Left hindlimb (tissue), 1 donor: ENCODE results near the gene ENKUR.

Experiments used
- DNase-seq: peaks from one replicate; pipeline ENCODE4 v3.0.0-alpha.2; 2018

The ENKUR gene, protein sequence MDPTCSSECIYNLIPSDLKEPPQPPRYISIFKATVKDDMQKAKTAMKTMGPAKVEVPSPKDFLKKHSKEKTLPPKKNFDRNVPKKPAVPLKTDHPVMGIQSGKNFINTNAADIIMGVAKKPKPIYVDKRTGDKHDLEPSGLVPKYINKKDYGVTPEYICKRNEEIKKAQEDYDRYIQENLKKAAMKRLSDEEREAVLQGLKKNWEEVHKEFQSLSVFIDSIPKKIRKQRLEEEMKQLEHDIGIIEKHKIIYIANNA

DNA sequence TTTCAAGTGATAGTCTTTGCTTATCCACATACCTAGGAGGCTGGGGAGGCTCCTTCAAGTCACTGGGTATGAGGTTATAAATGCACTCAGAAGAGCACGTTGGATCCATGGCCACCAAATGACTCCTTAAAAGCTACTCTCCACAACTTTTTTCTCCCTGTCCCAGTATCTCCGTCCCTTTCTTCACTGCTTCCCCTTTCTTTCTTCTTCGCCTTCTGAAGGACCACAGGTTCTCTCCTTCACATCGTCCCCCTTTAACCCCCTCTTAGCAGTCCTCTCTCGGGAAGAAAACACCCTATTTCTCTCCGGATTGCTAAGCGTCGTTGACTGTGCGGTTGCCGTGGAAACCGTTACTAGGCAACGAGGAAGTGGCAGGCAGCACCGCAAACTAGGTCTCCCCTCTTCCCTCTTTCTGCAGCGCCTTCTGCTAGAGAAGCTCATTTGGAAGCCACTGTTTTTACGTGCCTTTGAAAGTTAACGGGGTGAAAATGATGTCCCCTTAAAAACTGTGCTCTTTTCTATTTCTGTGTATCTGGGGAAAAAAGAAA lies at the start of gene ENKUR:
Gene ENKUR, minus strand, starts transcription at position 331 of the 548 bp plus-strand sequence. Its CDS starts 222 bp downstream, at position 109.
- peak; percentile 90 for DNase-seq

DNA sequence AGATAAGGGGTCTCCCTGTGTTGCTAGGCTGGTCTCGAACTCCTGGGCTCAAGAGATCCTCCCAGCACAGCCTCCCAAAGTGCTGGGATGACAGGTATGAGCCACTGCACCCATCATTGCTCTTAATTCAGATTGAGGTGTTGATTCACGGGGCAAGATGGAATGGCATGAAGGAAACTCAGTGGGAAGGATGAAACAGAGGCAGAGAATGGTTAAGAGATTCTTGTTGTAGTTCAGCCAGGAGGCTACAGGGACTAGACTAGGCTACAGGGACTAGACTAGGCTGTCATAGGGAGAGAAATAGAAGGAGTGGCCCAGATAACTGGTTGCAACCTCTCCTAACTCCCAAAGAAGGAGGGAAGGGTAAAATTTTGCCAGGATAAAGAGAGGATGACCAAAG lies 48.4 kb upstream of the ENKUR start:
- no peak for DNase-seq

DNA sequence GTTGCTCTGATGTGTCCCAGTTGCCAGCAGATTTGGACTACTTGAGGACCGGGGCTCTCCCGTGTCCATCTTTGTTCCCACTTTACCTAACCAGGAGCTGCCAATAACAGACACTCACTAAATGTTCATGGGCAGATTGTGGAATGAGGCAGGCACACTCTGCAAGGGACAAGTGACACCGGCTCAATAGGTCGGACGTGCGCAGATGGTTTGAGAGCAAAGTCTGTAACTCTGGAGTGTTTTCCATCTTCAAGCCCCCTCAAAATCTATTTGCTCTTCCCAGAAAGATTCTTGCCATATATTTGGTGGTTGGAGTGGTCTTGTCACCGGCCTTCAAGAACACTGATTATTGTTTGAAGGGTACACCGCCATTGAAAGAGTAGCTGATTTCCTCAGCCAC lies 47.7 kb upstream of the ENKUR start:
- no peak for DNase-seq

DNA sequence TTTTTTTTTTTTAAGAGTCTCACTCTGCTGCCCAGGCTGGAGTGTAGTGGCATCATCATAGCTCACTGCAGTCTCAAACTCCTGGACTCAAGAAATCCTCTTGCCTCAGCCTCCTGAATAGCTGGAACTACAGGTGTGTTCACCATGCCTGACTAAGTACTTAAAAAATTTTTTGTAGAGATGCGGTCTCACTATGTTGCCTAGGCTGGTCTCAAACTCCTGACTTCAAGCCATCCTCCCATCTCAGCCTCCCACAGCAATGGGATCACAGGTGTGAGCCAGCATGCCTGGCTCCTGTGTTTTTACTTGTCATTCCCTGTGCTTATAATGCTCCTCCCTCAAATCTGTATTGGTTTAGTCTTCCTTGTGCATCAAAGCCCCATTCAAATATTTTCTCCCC lies 47.2 kb upstream of the ENKUR start:
- no peak for DNase-seq

DNA sequence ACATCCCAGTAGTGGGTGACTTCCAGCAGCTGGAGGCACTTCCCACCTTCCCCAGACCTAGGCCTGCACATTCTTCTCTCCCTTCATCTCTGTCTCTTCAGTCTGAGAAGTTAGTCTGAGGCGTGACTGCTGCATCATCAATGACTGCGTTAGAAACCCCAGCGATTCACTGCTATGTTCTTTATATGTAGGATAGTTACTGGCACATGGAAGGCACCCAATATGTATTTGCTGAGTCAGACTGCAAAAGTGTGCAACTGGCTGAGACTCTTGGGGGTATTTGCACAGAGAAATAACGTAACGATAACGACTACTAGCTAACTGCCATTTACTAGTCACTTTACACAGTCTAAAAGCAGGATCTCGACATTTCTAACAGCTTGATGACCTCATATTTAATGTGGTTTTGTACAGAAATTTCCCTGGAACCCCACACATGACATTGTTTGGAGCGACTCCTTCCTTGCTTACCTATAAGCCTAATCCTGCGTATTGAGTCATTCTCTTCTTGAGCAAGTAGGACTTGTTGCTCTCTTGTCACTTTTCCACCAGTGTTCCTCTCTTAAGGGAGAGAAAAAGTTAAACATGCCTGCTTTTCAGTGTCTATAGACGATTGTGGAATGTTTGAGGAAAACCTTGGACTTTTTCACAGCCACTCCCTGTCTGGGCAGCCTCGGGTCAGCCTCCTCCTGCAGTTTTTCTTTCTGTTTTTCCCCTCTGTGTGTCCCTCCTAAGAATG lies 45.9 kb upstream of the ENKUR start:
- no peak for DNase-seq

DNA sequence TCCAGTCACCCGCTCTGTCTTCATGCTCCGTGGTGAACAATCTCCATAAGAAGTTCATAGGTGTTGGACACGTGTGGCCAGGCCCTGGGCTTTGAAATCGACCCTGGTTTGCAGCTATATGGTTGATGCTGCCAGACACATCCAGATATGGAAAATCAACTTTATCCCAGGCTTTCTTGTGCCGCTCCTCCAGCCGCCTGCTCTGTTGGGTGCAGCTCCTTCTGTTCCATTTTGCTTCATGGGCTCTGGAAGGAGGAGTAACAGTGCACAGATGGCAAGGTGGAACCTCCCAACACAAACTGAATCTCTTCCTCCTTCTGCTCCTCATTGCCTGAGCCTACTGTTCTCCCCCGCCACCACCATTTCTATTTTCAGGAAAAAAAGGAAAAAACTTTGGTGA lies 45.2 kb upstream of the ENKUR start:
- DNase-seq, result no peak

DNA sequence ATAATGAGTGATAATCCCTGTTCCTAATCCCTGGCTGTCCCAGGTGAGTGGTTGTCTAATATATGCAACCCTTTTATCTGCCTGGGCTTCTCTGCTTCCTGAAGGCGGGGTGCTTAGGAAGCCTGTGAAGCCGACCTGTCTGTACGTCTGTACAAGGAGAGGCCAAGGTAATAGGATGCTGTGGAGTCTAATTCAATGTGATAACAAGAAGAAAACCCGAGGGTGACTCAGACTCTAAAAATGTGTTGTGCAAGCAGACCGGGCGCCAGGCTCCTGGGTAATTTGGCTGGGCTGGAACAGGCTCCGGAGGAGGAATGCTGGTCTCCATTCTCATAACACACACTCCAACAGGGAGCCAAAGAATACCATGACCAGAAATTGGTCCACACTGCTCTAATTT lies 44.0 kb upstream of the ENKUR start:
- no peak for DNase-seq

DNA sequence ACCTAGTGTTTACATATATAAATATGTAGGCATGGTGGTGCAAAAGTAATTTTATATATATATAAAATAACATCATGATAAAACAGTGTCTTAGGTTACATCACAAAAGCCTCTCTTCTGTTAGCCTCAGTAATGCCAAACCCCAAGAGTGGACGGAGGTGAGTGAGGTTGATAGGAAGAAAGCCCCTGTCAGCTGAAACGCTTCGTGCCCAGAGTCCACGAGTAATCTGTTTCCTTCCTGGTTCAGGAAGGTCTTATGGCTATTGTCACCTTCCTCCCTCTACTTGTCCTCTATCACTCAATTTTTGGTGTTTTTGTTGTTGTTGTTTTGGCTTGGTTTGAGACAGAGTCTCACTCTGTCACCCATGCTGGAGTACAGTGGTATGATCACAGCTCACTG lies 41.9 kb upstream of the ENKUR start:
- no peak for DNase-seq

DNA sequence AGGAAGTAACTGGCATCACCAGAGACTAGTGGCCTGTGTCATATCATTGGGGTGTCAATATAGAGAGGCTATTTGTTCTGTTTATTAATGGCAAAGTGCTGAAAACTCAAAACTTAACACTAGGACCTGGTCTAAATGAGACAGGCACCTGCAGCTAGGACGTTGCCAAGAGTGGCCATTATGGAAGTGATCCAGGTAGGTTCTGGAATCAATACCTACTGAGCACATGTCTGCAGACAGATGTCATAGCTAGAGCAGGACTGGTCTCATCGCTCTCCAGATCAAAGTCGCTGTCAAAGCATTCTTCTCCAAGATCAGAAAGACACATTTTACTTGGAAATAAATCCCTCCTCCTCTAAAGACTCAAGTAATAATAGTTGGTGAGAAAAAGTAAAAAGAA lies 40.8 kb upstream of the ENKUR start:
- DNase-seq, result no peak

DNA sequence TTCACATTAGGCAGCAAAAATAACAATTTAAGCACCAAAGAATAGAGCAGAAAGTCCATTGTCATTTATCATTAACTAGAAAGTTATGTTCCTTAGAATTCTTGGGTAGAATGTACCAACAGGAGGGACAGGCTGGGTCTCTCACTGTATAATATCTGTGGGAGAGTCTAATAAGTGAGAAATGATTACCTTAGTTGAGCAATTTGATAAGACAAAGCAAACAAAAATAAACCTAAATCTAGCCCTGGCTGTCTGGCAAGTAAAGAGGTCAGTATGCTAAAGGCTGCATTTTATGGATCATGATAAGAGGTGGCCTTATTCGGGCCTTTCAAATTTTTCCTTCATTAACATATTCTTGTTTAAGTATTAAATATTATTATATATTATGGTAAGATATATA lies 36.1 kb upstream of the ENKUR start:
- no peak for DNase-seq

DNA sequence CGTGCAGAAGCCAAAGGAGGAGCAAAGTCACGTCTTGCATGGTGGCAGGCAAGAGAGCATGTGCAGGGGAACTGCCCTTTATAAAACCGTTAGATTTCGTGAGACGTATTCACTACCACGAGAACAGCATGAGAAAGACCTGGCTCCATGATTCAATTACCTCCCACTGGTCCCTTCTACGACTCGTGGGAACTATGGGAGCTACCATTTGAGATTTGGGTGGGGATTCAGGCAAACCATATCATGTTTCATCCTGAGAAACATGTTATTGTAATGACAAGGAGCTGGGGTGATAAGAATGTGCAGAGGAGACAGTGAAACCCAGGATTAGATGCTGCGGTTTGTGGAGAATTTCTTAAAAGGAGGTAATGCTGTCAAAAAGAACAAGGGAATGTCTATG lies 34.4 kb upstream of the ENKUR start:
- DNase-seq, result no peak

DNA sequence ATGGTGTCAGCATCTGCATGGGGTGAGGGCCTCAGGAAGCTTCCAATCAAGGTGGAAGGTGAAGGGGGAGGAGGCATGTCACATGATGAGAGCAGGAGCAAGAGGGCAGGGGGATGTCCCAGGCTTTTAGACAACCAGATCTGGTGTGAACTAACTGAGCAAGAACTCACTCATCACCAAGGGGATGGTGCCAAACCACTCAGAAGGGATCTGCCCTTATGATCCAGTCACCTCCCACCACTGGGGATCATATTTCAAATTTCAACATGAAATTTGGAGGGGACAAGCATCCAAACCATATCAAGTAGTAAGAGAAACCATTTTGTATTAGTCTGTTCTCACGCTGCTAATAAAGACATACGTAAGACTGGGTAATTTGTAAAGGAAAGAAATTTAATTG lies 34.0 kb upstream of the ENKUR start:
- no peak for DNase-seq

DNA sequence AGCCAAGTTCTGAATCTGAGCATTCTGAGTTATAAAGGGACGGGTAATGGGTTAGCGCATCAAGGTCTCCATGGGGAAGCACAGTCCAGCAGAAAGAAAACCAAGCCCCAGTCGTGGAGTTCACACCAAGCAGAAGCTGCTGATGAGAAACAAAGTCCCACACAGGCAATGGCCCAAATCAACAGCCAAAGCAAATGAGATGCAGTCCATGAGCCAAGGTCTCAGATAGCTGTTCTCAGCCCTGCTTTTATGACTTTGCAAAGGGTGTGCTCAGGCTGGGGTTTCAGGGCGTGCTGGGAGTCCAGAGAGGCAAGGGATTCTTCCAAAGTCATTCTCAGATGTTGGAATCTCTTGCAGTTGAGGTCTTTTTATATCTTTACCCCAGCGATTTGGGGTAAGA lies 32.5 kb upstream of the ENKUR start:
- no peak for DNase-seq

DNA sequence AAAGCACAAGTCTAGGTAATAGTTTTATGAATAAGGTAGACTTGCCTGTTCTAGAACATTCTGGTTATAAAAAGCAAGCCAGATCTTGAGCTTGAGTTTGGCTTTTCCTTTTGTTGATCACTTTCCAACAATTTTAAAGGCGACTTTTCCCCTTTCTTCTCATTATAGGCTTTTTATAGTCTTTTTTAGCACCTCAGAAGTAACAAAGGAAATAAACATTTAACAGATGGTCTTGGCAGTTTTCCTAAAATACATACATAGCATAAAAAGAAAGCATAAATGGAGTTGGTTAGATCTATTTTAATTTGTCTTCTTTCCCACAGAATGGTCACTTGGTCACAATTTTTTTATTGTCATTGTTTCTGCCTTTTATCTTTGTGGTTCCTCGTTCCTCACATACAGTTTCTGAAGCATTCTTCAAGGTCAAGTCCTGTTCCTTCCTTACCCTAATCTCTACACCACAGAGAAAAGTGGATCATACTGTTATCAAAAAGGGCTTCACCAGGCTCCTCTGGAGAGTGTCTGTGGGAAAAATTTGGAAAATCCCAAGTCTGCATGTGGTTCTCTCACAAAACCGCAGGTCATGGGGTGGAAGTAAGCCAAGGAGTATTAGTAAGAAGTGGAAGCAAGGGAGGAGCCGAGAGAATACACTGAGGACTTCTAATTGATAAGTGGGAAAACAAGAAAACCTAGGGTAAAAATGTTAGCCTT lies 31.8 kb upstream of the ENKUR start:
- no peak for DNase-seq

DNA sequence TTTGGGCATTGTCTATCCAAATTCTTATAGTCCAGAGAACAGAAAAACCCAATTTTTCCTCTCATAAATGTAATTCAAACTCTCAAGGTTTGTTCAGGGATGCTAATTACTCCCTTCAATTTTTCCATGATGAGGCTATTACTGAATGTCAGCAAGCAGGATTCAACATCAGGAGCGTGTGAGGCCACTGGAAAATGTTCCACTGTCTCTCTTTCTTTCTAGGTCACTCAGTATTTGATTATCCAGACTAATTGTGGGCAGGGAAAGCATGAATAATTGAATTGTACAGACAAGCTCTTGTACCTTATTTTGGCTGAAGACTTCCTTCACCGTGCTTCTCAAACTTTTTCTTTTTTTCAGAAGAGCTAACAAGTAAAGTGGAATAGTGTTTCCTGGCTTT lies 31.1 kb upstream of the ENKUR start:
- DNase-seq, result no peak

DNA sequence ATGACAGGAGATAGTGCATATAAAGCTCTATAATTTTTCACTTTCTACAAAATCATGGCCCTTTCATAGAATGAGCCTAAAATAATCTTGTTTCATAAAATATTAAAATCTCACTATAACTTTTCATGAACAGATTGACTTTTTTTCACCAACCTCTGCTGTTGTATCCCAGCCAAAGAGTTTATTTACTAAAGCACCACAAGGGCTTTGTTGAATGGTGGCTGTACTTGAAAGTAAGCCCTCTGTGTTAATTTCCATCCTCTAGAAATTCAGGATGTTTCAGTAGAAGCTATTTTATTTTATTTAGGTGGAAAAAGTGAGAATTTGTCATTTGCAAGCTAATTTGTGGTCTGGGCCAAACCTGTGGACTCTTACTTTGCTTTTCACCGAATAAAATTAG lies 30.7 kb upstream of the ENKUR start:
- no peak for DNase-seq

DNA sequence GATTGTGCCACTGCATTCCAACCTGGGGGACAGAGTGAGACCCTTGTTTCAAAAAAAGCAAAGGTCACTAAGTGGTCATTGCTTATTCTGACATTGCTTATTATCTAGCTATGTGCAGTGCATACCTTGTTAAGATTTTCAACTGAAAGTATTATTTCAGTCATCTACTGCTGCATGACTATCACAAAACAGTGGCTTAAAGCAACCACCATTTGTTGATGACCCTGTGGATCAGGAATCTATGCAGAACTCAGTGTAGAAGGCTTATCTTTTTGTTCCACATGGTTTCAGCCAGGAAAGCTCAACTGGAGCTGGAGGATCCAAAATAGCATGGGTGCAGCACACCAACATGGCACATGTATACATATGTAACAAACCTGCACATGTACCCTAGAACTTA lies 23.6 kb upstream of the ENKUR start:
- DNase-seq, result no peak

DNA sequence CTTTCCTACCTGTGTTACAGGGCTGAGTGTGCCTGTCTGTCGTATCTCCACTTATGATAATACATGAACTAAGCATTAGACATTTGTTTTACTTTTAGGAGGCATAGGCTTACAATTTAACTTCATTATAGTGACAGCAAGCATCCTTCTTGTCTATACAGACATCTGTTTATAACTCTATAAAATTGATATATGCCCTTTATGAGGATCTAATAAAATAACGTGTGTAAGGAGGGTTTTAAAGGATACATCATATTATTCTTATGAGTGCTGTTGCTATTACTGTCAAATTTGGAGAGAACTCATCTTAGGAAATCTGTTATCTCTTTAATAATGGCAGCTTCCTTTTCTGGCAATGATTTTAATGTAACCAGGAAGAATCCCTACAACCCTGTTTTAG lies 22.4 kb upstream of the ENKUR start:
- no peak for DNase-seq

DNA sequence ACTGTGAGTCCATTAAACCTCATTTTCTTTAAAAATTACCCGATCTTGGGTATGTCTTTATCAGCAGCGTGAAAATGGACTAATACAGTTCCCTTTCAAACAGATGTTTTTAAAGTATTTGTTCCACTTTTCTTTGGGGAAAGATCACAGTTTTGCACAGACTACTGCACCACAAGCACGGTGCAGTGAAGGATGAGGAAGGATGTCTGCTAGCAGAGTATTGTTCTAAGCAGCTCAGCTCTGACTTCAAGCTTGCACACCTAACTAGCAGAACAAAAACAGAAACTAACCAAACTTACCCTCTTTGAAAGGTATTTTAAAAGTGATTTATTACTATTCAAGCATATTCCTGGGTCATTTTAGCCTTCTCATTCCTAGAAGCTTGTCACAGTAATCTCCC lies 20.4 kb upstream of the ENKUR start:
- no peak for DNase-seq

DNA sequence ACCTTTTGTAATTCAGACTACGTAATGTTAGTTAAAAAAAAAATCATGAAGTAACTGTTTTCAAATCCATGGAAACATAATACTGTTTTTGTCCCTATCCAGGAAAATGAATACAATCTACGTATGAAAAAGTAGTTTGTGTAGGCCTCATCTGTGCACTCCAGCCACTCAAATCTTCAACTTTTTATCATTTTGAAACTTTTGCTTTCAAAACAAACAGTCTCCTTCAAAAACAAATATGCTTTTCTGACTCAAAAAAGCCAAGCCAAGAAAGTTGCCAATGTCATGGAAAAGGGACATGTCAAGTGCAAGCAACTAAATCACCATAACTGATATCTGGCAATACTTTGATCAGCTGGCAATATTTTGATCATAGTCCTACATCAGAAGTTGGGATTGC lies 13.6 kb upstream of the ENKUR start:
- no peak for DNase-seq

DNA sequence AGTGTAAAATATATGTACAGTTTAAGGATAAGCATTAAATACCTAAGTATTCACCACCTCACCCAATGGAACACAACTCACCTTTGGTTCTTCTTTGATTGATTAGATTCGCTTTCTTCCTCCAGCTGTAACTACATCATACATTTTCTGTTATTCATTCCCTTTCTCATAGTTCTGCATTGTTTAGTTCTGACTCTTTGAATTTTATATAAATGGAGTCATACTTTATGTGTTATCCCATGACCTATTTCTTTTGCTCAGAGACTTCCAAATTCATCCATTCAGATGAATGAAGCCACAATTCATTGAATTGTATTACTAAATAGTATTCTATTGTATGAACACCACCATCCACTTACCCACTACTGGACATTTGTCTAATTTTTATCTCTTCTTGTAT lies 12.8 kb upstream of the ENKUR start:
- DNase-seq, result no peak

DNA sequence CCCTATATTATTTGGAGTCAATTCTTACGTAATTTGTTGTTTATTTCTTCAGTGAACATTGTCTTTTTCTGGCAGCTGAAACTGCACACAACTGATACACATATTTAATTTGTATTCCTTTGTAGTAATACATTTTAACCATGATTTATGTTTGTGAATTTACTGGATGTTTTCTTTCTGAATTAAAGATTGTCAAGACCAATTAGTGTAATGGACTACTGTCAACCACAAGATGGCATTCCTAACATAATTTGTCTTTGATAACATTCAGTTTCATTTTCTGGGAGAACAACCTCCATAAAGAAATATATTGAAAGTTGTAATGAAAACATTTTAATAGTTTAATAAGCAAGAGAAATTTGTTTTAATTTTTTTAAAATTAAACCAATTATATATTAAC lies 10.5 kb upstream of the ENKUR start:
- no peak for DNase-seq

DNA sequence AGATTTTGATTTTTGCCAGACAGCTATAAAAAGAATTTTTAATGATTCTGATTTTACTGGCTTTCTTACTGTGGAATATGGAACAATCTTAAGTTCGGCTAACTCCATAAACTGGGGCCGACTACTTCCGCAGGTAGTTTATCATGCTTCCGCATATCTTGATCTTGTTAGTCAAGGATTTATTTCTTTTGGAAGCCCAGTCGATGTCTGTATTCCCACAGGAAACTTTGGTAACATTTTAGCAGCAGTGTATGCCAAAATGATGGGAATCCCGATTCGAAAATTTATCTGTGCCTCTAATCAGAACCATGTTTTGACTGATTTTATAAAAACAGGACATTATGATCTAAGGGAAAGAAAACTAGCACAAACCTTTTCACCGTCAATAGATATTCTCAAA lies 8.6 kb upstream of the ENKUR start:
- DNase-seq, result no peak

DNA sequence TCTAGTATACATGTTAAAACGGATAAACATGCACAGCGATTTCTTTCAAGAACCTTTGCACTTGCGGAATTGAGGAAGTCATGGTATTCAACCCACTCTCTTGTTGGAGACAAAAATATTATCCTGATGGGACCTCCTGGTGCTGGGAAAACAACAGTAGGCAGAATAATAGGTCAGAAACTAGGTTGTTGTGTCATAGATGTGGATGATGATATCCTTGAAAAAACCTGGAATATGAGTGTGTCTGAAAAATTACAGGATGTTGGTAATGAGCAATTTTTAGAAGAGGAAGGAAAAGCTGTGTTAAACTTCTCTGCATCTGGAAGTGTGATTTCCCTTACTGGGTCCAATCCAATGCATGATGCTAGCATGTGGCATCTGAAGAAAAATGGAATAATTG lies 7.3 kb upstream of the ENKUR start:
- DNase-seq, result no peak
